Gastroesophageal sphincter (tissue), 4 donors: ENCODE data around the gene SUOX. TPM values are rescaled to one million over a fixed set of nuclear protein-coding genes. Genes with fewer than 3 reads are reported as not detected.

ENCODE experiments used
- ATAC-seq: fragments of 150-250 bp; one replicate; pipeline ENCODE4 v1.9.1; 2016; ENCODE audit warnings: mild to moderate bottlenecking, moderate library complexity
- H3K27ac ChIP-seq, 4 donors: fragments of 200-600 bp; sonication (generic) in 3 of 4; 1 replicate in 3 of 4; 2 replicates in 1 of 4; pipeline ENCODE4 v1.5.1; 2016 to 2019
- H3K27me3 ChIP-seq: fragments of 200-600 bp; sonication (generic); one replicate; pipeline ENCODE4 v1.5.1; 2019
- H3K36me3 ChIP-seq, 2 donors: fragments of 200-600 bp; sonication (generic); one replicate each; pipeline ENCODE4 v1.5.1; 2019; ENCODE audit warnings: control low read depth in 1 of 2
- H3K4me1 ChIP-seq, 3 donors: fragments of 200-600 bp; sonication (generic); 1 replicate in 2 of 3; 2 replicates in 1 of 3; pipeline ENCODE4 v1.5.1; 2016 to 2019; ENCODE audit warnings: control low read depth in 2 of 3
- H3K4me3 ChIP-seq, 2 donors: fragments of 200-600 bp; sonication (generic); one replicate each; pipeline ENCODE4 v1.5.1; 2019; ENCODE audit warnings: mild to moderate bottlenecking in 1 of 2, moderate library complexity in 1 of 2
- H3K9me3 ChIP-seq, 3 donors: fragments of 200-600 bp; sonication (generic); one replicate each; pipeline ENCODE4 v1.5.1; 2017 to 2019; ENCODE audit warnings: control low read depth in 2 of 3
- EP300 ChIP-seq: sonication (generic); formaldehyde crosslinking; IDR thresholded peaks from one replicate; pipeline ENCODE4 v1.6.1; 2017; ENCODE audit warnings: antibody characterized with exemption, mild to moderate bottlenecking
- POLR2A ChIP-seq, 2 donors: fragments of 450-650 bp; IDR thresholded peaks; one replicate each; pipeline ENCODE4 v1.6.1; 2017; ENCODE audit warnings: antibody characterized with exemption in 2 of 2, mild to moderate bottlenecking in 2 of 2, moderate library complexity in 1 of 2
- POLR2AphosphoS5 ChIP-seq: sonication (generic); formaldehyde crosslinking; IDR thresholded peaks from one replicate; pipeline ENCODE4 v1.6.1; 2017; ENCODE audit warnings: antibody characterized with exemption
- WGBS, 2 donors: methylation state at CpG; one replicate each; pipeline ENCODE4 v1.1.5; 2018; ENCODE audit warnings: low coverage in 1 of 2; 5-methylcytosine and 5-hydroxymethylcytosine counted together
- total RNA-seq, 4 donors: library from RNA; depleted of rRNA; stranded (reverse); fragments of >200 nt; gene quantifications; one replicate each; pipeline ENCODE4 v1.1.0, GENCODE V29; 2016
- TF ChIP-seq, protein P1 (sequence below), 4 experiments: fragments of 200-600 bp in 2 of 4; fragments of 450-650 bp in 2 of 4; sonication (generic) in 1 of 4; IDR thresholded peaks; one replicate each; pipeline ENCODE4 v1.5.1; 2017 to 2019; ENCODE audit warnings: antibody characterized with exemption in 4 of 4, mild to moderate bottlenecking in 2 of 4, moderate library complexity in 2 of 4

The SUOX gene
- total RNA-seq, 4 donors from 2014 or later = 17.3 to 30.7 (median 24.0) TPM

DNA sequence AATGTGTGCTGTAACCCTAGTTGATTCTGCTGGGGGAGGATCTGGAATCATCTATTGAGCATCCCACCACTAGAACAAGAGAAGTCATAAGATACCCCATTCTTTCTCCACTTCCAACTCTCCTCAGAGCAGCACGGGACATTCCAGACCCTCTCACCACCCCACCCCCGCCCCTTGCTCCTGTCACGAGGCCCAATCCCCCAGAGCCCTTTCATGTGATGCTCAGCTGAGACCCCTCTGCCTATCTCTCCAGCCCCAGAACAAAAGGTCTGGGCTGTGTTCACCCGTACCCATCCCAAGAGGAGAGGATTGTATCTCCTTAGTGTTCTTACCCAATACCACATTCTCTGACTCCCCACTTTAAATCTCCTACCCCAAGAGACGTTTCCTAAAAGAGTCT, 31.8 kb upstream of the SUOX start:
- Histone ChIP-seq H3K27me3 (no peaks in the 10 kb centered on the region), H3K27ac (peak overlapping the region in 1 of 4 donors; percentile 86)

DNA sequence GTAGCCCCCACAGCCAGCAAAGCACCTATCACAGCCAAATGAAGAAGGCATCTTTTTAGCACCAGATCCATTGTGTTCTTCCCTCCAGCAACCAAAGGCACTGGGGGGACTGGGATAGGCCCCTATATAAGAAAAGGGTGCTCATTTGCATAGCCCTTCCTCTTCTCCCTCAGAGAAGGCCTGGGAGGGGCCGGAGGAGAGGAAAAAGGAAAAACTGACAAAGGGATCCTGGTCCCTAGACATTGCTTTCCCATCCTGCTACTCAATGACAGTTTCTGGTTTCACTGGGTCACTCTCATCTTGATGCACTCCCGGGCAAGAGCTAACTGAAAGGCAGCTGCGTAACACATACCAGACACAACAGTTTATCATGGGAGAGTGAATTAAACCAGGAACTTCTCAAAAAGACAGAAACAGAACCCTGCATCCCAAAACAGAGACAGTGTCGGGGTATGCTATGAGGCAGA, 31.1 kb upstream of the SUOX start, which contains the start of gene PMEL:
PMEL (minus strand) TSS at position 102 of the 467 bp plus-strand sequence; CDS start at position 71, 31 bp downstream.
- peak; percentile 18 for ATAC-seq
- no peak for TF ChIP-seq EP300
- TF ChIP-seq, protein P1, sequence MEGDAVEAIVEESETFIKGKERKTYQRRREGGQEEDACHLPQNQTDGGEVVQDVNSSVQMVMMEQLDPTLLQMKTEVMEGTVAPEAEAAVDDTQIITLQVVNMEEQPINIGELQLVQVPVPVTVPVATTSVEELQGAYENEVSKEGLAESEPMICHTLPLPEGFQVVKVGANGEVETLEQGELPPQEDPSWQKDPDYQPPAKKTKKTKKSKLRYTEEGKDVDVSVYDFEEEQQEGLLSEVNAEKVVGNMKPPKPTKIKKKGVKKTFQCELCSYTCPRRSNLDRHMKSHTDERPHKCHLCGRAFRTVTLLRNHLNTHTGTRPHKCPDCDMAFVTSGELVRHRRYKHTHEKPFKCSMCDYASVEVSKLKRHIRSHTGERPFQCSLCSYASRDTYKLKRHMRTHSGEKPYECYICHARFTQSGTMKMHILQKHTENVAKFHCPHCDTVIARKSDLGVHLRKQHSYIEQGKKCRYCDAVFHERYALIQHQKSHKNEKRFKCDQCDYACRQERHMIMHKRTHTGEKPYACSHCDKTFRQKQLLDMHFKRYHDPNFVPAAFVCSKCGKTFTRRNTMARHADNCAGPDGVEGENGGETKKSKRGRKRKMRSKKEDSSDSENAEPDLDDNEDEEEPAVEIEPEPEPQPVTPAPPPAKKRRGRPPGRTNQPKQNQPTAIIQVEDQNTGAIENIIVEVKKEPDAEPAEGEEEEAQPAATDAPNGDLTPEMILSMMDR (IDR thresholded peaks at IDR 0.05) = no peak
- no peak for TF ChIP-seq POLR2AphosphoS5
- TF ChIP-seq POLR2A (IDR thresholded peaks at IDR 0.05) = no peak
- Histone ChIP-seq H3K36me3 (peaks cover 0 to 25% of the 10 kb centered on the region in 2 donors), H3K4me1 (peaks cover 0 to 32% (median 2%) of the 10 kb centered on the region in 3 donors), H3K9me3 (no peaks in the 10 kb centered on the region), H3K4me3 (peak within 1 kb of the TSS; percentile 91 to 93), H3K27ac (peak within 1 kb of the TSS; percentile 68 to 91 (median 88)), H3K27me3 (no peaks in the 10 kb centered on the region)
- WGBS, 2 donors = 0 to 20% methylated on average over 3 of the region's 4 CpGs

More for the DNA sequence above, 31.8 kb upstream of the SUOX start:
- Histone ChIP-seq H3K4me3 (no peak overlapping the region), H3K36me3 (peaks cover 0 to 18% of the 10 kb centered on the region in 2 donors), H3K4me1 (peaks cover 0 to 32% (median 2%) of the 10 kb centered on the region in 3 donors), H3K9me3 (no peaks in the 10 kb centered on the region)
- TF ChIP-seq EP300 (no peak), POLR2A (IDR thresholded peaks at IDR 0.05) (no peak)
- 52 to 58% methylated on average over 2 to 3 of the region's 5 CpGs for WGBS, 2 donors
- ATAC-seq = no peak

DNA sequence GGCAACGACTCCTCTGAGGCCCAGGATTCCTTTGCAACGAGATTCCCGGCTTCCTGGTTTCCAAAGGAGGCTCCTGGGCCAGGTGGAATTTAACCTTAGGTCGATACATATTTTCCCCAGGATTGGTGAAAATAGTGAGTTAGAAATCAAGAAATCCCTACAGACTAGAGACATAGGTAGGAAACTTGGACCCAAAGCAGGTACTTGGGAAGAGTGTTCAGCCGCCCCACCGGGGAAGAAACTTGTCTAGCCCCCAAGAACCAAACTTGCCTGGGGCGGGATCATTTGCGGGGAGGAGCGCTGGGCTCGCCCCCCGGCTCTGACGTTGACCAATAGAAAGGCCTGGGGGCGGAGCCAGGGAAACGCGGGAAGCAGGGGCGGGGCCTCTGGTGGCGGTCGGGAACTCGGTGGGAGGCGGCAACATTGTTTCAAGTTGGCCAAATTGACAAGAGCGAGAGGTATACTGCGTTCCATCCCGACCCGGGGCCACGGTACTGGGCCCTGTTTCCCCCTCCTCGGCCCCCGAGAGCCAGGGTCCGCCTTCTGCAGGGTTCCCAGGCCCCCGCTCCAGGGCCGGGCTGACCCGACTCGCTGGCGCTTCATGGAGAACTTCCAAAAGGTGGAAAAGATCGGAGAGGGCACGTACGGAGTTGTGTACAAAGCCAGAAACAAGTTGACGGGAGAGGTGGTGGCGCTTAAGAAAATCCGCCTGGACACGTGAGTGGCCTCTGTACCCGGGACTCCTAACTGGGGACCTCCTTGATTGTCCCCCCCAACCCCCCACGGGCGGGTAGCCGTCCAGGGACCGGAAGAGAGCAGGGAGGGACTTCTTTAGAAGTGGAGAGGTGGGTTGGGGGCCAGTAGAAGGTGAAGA, 30.4 kb upstream of the SUOX start, which contains the start of gene CDK2:
CDK2 (plus strand) TSS at position 423 of the 874 bp plus-strand sequence; CDS start at position 602, 179 bp downstream.
- peak; percentile 95 for ATAC-seq
- Histone ChIP-seq H3K4me1 (peaks cover 2 to 39% (median 3%) of the 10 kb centered on the region in 3 donors), H3K27me3 (no peaks in the 10 kb centered on the region), H3K27ac (peak within 1 kb of the TSS; percentile 68 to 91 (median 88)), H3K4me3 (peak within 1 kb of the TSS; percentile 91 to 93), H3K36me3 (peaks cover 0 to 30% of the 10 kb centered on the region in 2 donors), H3K9me3 (no peaks in the 10 kb centered on the region)
- TF ChIP-seq, protein P1 (IDR thresholded peaks at IDR 0.05) = no peak
- TF ChIP-seq POLR2A (IDR thresholded peaks at IDR 0.05) (peak; percentile 58 to 73), POLR2AphosphoS5 (peak; percentile 89), EP300 (no peak)
- WGBS, 2 donors = 0 to 2% methylated on average over 8 to 22 of the region's 45 CpGs

DNA sequence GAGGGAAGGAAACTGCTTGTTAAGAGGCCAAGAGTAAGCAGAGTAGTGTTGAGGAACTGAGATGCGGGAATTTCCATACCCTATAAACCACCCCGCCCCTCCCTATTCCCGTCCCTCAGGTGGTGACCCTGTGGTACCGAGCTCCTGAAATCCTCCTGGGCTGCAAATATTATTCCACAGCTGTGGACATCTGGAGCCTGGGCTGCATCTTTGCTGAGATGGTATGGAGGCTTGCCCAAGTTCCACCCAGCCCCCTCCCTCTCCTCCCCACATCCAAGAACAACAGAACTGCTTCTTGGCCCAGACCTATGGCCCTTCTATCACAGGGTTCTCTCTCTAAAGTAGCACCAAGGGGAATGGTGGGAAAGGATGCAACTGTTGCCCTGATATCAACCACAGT, 27.7 kb upstream of the SUOX start:
- Histone ChIP-seq H3K27ac (peak overlapping the region in 1 of 4 donors; percentile 91), H3K4me1 (peaks cover 2 to 52% (median 3%) of the 10 kb centered on the region in 3 donors), H3K36me3 (peaks cover 0 to 30% of the 10 kb centered on the region in 2 donors)

DNA sequence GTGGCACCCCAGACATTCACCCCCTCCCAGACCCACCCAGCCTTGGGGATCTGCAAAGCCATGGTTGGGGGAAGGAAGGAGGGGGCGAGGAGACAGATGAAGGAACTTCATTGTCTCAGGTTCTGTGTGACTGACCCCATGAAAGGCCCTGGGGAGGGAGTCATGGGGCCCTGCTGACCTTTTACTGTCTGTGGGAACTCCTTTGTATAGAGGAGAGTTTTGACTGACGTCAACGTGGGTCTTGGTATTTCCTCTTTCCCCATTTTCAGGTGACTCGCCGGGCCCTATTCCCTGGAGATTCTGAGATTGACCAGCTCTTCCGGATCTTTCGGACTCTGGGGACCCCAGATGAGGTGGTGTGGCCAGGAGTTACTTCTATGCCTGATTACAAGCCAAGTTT, 26.3 kb upstream of the SUOX start:
- peaks cover 0 to 30% of the 10 kb centered on the region in 2 donors for H3K36me3 ChIP-seq
- TF ChIP-seq POLR2AphosphoS5 = no peak
- no peak for TF ChIP-seq EP300
- TF ChIP-seq, protein P1 (IDR thresholded peaks at IDR 0.05) = no peak
- TF ChIP-seq POLR2A (IDR thresholded peaks at IDR 0.05) = no peak
- no peaks in the 10 kb centered on the region for H3K9me3 ChIP-seq
- WGBS, 2 donors = 70 to 73% methylated on average over 4 to 6 of the region's 7 CpGs
- H3K27me3 ChIP-seq = no peaks in the 10 kb centered on the region
- peak overlapping the region in 3 of 4 donors; percentile 88 to 94 (median 90) for H3K27ac ChIP-seq
- no peak for ATAC-seq
- H3K4me3 ChIP-seq = no peak overlapping the region
- peaks cover 3 to 63% (median 8%) of the 10 kb centered on the region in 3 donors for H3K4me1 ChIP-seq

More for the DNA sequence above, 27.7 kb upstream of the SUOX start:
- no peak for ATAC-seq
- no peaks in the 10 kb centered on the region for H3K9me3 ChIP-seq
- 75% methylated on average over 1 to 4 of the region's 4 CpGs for WGBS, 2 donors
- TF ChIP-seq, protein P1 (IDR thresholded peaks at IDR 0.05) = no peak
- TF ChIP-seq EP300 = no peak
- TF ChIP-seq POLR2A (IDR thresholded peaks at IDR 0.05) = no peak
- TF ChIP-seq POLR2AphosphoS5 = no peak
- H3K27me3 ChIP-seq = no peaks in the 10 kb centered on the region
- H3K4me3 ChIP-seq = no peak overlapping the region
